ENCODE results near the gene ADAMTSL4.

DNA sequence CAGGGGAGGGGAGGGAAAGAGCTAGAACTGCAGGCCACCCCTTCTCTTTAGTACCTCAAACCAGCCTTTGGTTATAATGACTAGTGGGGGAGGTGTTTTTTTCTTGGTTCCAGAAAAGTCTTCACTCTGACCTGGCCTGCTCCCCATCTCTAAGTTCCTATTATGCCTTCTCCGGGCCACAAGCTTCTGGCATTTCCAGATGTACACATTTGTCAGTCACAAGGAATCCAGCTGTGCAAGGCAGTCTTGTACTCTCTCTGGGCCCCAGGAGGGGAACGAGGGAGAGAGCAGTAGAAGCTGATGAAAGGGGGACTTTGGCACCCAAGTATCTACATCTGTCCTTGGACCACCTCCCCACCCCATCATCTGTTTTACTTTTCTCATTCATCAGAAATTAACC, 36.4 kb upstream of the ADAMTSL4 start:
- TF ChIP-seq EZH2 (IDR thresholded peaks at IDR 0.05; ENCODE audit: low read depth, low read length, severe bottlenecking) (no peak), CHD2 (IDR thresholded peaks at IDR 0.05; ENCODE audit: low read length) (no peak), KDM1A (IDR thresholded peaks at IDR 0.05; ENCODE audit: borderline replicate concordance, low read length) (no peak)
- TF ChIP-seq, protein P1, sequence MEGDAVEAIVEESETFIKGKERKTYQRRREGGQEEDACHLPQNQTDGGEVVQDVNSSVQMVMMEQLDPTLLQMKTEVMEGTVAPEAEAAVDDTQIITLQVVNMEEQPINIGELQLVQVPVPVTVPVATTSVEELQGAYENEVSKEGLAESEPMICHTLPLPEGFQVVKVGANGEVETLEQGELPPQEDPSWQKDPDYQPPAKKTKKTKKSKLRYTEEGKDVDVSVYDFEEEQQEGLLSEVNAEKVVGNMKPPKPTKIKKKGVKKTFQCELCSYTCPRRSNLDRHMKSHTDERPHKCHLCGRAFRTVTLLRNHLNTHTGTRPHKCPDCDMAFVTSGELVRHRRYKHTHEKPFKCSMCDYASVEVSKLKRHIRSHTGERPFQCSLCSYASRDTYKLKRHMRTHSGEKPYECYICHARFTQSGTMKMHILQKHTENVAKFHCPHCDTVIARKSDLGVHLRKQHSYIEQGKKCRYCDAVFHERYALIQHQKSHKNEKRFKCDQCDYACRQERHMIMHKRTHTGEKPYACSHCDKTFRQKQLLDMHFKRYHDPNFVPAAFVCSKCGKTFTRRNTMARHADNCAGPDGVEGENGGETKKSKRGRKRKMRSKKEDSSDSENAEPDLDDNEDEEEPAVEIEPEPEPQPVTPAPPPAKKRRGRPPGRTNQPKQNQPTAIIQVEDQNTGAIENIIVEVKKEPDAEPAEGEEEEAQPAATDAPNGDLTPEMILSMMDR (IDR thresholded peaks at IDR 0.05; ENCODE audit: control extremely low read depth in 1 of 3, insufficient read depth in 1 of 3, low read depth in 1 of 3, low read length in 3 of 3), result no peak
